ENCODE results near the gene RASAL3.

Gene RASAL3

GRCh38 chr19:15433519-15434069 lies 30.8 kb downstream of the RASAL3 start:
- Histone ChIP-seq H3K79me2 (ENCODE audit: low read length) (peaks cover 37% of the 10 kb centered on the region), H3K27ac (ENCODE audit: low read length) (no peak overlapping the region)
- no peak for TF ChIP-seq EZH2phosphoT487 (IDR thresholded peaks at IDR 0.05; ENCODE audit: low read length)
- no peak for TF ChIP-seq EZH2 (optimal IDR thresholded peaks at IDR 0.05; ENCODE audit: low read depth, low read length)
- no peak for TF ChIP-seq CTCF (IDR thresholded peaks at IDR 0.05; ENCODE audit: low read length)

GRCh38 chr19:15432629-15433518 lies 31.5 kb downstream of the RASAL3 start:
- TF ChIP-seq CTCF (IDR thresholded peaks at IDR 0.05; ENCODE audit: low read length) (no peak), EZH2 (optimal IDR thresholded peaks at IDR 0.05; ENCODE audit: low read depth, low read length) (no peak), EZH2phosphoT487 (IDR thresholded peaks at IDR 0.05; ENCODE audit: low read length) (no peak)
- Histone ChIP-seq H3K4me1 (ENCODE audit: low read length) (peaks cover 14% of the 10 kb centered on the region), H3K79me2 (ENCODE audit: low read length) (peaks cover 43% of the 10 kb centered on the region), H4K20me1 (ENCODE audit: insufficient read depth, low read length) (no peaks in the 10 kb centered on the region), H3F3A (ENCODE audit: insufficient read depth, low read length) (peaks cover 4% of the 10 kb centered on the region; the same call in 1 of the 2 replicates), H3K9ac (ENCODE audit: low read length) (peak overlapping the region; percentile 67), H3K4me2 (ENCODE audit: low read depth, low read length) (peak overlapping the region; percentile 97), H3K27ac (ENCODE audit: low read length) (peak overlapping the region; percentile 52; the same call in 1 of the 2 replicates), H2AFZ (ENCODE audit: low read length) (peak overlapping the region; percentile 99), H3K27me3 (replicated peaks; ENCODE audit: insufficient read depth, low read length) (no peaks in the 10 kb centered on the region), H3K36me3 (replicated peaks; ENCODE audit: insufficient read depth, low read length) (no peaks in the 10 kb centered on the region), H3K9me3 (replicated peaks; ENCODE audit: insufficient read depth, low read length) (no peaks in the 10 kb centered on the region), H3K4me3 (ENCODE audit: low read length) (peak overlapping the region; percentile 73), H3K9me2 (replicated peaks; ENCODE audit: insufficient read depth, low read length) (no peaks in the 10 kb centered on the region)
- DNase-seq, result peak; percentile 92

More at GRCh38 chr19:15433519-15434069, 30.8 kb downstream of the RASAL3 start:
- Histone ChIP-seq H2AFZ (ENCODE audit: low read length) (peak overlapping the region; percentile 99), H3K4me1 (ENCODE audit: low read length) (peaks cover 14% of the 10 kb centered on the region), H3F3A (ENCODE audit: insufficient read depth, low read length) (peaks cover 4% of the 10 kb centered on the region; the same call in 1 of the 2 replicates), H3K4me3 (ENCODE audit: low read length) (peak overlapping the region; percentile 73; the same call in 1 of the 2 replicates), H3K9me2 (replicated peaks; ENCODE audit: insufficient read depth, low read length) (no peaks in the 10 kb centered on the region), H4K20me1 (ENCODE audit: insufficient read depth, low read length) (no peaks in the 10 kb centered on the region), H3K4me2 (ENCODE audit: low read depth, low read length) (peak overlapping the region; percentile 97; the same call in 1 of the 2 replicates), H3K9me3 (replicated peaks; ENCODE audit: insufficient read depth, low read length) (no peaks in the 10 kb centered on the region), H3K9ac (ENCODE audit: low read length) (peak overlapping the region; percentile 67; the same call in 1 of the 2 replicates), H3K36me3 (replicated peaks; ENCODE audit: insufficient read depth, low read length) (no peaks in the 10 kb centered on the region), H3K27me3 (replicated peaks; ENCODE audit: insufficient read depth, low read length) (no peaks in the 10 kb centered on the region)
- no peak for DNase-seq

- peaks cover 4% of the 10 kb centered on the region; the same call in 1 of the 2 replicates for H3F3A ChIP-seq (ENCODE audit: insufficient read depth, low read length)
- no peaks in the 10 kb centered on the region for H3K9me2 ChIP-seq (replicated peaks; ENCODE audit: insufficient read depth, low read length)
- H3K9me3 ChIP-seq (replicated peaks; ENCODE audit: insufficient read depth, low read length), result no peaks in the 10 kb centered on the region
- no peak for DNase-seq
- peak overlapping the region; percentile 68 for H3K9ac ChIP-seq (ENCODE audit: low read length)
- no peaks in the 10 kb centered on the region for H3K27me3 ChIP-seq (replicated peaks; ENCODE audit: insufficient read depth, low read length)
- H3K36me3 ChIP-seq (replicated peaks; ENCODE audit: insufficient read depth, low read length), result no peaks in the 10 kb centered on the region
- peaks cover 46% of the 10 kb centered on the region for H3K79me2 ChIP-seq (ENCODE audit: low read length)
- peaks cover 14% of the 10 kb centered on the region for H3K4me1 ChIP-seq (ENCODE audit: low read length)
- TF ChIP-seq CTCF (IDR thresholded peaks at IDR 0.05; ENCODE audit: low read length) (no peak), EZH2 (optimal IDR thresholded peaks at IDR 0.05; ENCODE audit: low read depth, low read length) (no peak), EZH2phosphoT487 (IDR thresholded peaks at IDR 0.05; ENCODE audit: low read length) (no peak)
- H3K4me2 ChIP-seq (ENCODE audit: low read depth, low read length), result peak overlapping the region; percentile 80
- H2AFZ ChIP-seq (ENCODE audit: low read length), result 0 out of 2 replicates have a peak overlapping the region, but pooled peaks have one; percentile 6
- H3K4me3 ChIP-seq (ENCODE audit: low read length), result peak overlapping the region; percentile 87
- peak overlapping the region; percentile 1; the same call in 1 of the 2 replicates for H3K27ac ChIP-seq (ENCODE audit: low read length)
- H4K20me1 ChIP-seq (ENCODE audit: insufficient read depth, low read length), result no peaks in the 10 kb centered on the region
These were observed 32.3 kb downstream of the RASAL3 start for GRCh38 chr19:15432018-15432494.

Data from MM.1S (cell line).